Stimulated activated CD4-positive, alpha-beta T cell treated with anti-CD3 and anti-CD28 coated beads, Interleukin-4, amount 100 ng/mL, for 48 hours (primary cell): Measurements from ENCODE around the gene POM121L2.
A peak's percentile ranks its signal among the peaks of the same experiment; 100 is the strongest.
"Not testable (repeated sequence)": the region's sequence is repeated elsewhere in the genome, so short reads cannot be mapped to it uniquely, and the experiment has no call there.

Source experiments
- DNase-seq, 2 donors: peaks; one replicate each; pipeline ENCODE4 v3.0.0-alpha.2; 2020; ENCODE audit warnings: low read depth in 2 of 2

POM121L2 gene

DNA sequence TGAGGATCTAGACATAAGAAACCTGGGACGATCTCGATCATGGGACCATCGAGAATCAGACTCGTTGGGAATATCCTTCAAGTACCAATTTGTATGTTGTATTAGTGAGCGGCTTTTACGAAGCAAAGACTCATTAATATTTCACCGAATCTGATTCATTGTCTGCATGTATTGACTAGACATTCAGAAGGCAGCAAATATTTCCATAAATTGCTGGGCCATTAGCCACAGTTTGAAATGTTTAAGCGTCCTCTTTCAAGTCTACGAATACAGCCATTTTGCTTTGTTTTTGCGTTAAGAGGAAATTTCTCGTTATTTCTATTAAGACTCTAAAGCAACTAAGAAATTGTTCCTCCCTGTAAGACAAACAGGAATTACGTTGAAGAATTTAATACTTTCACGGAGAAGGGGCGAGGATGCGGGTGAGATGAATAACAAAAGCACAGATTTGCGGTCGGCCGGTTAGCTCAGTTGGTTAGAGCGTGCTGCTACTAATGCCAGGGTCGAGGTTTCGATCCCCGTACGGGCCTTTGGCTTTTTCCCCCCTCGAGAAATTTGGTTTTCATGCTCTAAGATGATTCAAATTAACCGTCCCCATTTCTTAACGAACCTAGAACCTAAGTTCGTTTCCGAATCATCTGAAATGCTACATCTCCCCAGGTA, 18.5 kb downstream of the POM121L2 start:
- DNase-seq, result no peak

DNA sequence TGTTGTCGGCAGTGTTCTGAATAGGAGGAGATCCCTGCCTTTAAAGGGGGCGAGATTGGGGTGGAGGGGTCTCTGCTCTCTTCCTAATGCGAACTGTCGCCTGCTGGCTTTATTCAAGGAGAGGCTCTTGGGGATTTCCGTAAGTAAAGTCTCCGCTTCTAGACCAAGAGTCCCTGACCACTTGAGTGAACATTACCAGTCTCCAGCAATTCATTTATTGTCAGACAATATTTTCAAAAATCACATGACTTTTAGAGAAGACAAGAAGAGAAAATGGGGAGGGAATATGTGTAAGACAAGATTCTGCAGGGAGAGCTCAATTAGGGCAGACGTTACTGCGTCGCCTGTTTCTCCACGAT, 21.2 kb downstream of the POM121L2 start:
- no peak for DNase-seq

GRCh38 chr6:27290065-27290849, 21.8 kb downstream of the POM121L2 start:
- no peak for DNase-seq

GRCh38 chr6:27288136-27289044, 23.7 kb downstream of the POM121L2 start:
- DNase-seq, result no peak

DNA sequence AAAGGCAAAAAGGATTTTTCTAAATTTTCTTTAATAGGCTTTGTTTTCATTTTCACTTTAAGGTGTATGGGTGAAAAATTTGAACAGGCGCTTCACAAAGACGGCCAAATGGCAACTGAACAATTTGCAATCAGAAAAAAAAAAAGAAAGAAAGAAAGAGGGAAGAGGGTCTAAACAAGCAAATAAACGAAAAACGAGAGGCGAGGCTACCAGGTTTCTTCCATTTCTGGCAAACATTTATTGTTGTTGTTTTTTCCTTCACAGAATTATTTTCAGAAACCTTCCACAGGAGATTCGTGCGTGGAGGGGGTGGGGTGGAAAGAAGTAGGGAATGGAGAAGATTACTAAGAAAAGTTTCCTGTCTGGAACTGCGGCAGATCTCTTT, 24.3 kb downstream of the POM121L2 start:
- no peak for DNase-seq

GRCh38 chr6:27286141-27286540, 25.9 kb downstream of the POM121L2 start:
- no peak for DNase-seq

- DNase-seq, result no peak
These were observed 28.8 kb downstream of the POM121L2 start for GRCh38 chr6:27283279-27283678.

DNA sequence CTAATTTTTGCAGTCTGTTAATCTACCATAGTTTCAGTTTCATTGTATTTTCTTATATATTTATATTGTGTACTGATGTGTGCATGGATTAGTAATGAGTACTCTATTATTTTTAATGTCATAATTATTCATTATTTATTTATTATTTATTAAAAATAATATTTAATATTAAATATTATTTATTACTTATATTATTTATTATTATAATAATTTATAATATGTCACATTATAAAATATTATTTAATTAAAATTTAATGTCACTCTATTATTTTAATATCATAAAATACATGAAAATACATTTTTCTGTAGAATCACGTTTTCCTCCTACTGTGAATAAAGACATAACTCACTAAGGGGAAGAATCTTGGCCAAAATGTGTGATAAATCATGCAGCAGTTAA, 30.5 kb downstream of the POM121L2 start:
- DNase-seq, result no peak

DNA sequence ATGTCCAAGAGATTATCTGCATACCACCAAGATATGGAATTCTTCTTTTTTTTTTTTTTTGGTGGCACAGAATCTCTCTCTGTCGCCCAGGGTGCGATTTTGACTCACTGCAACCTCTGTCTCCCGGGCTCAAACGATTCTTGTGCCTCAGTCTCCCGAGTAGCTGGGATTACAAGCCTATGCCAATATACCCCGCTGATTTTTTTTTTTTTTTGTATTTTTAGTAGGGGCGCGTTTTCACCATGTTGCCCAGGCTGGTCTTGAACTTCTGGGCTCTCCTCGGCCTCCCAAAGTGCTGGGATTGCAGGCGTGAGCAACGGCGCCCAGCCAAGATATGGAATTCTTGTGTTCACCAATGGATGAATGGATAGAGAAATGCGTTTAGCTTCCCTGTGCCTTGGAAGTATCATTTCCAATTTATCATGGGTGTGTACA, 31.0 kb downstream of the POM121L2 start:
- no peak for DNase-seq

DNA sequence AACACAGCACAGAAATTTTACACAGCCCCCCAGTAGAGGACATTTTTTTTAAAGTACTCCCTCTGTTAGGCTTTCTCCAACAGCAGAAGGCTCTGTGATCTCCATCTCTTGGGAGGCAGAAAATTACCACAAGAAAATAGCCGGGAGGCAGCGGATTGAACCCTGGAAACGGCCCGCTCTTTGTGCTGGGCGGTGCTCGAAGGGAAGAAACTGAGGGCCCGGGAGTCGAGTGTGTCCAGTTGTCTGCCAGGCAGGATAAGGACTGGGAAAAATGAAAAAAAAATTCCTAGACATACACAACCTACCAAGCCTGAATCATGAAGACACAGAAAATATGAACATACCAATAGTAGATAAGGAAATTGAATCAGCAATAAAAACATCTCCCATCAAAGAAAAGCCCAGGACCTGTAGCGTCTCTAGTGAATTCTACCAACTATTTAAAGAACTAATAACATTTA, 31.5 kb downstream of the POM121L2 start:
- DNase-seq, result no peak

DNA sequence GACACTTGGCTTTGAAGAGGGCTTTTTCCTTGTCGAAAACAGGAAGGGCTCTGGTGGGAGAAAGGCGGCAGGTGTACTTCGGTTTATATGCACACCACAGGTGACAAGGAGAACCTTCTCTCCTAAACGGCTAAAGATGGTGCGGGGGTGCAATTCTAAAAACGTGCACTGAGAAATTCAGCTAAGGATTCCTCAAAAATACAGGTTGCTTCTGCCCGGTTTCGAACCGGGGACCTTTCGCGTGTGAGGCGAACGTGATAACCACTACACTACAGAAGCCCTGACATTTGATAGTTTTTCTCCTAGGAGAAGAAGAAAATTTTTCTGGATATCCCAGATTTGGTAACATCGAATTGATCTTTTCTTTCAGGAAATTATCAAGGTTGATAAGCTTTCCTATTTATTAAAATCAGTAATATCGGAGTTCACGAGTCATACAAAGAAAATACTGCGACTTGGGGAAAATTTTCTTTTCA, 32.0 kb downstream of the POM121L2 start:
- DNase-seq, result peak in 1 of 2 donors; percentile 29

GRCh38 chr6:27279513-27280063, 32.5 kb downstream of the POM121L2 start:
- no peak for DNase-seq

DNA sequence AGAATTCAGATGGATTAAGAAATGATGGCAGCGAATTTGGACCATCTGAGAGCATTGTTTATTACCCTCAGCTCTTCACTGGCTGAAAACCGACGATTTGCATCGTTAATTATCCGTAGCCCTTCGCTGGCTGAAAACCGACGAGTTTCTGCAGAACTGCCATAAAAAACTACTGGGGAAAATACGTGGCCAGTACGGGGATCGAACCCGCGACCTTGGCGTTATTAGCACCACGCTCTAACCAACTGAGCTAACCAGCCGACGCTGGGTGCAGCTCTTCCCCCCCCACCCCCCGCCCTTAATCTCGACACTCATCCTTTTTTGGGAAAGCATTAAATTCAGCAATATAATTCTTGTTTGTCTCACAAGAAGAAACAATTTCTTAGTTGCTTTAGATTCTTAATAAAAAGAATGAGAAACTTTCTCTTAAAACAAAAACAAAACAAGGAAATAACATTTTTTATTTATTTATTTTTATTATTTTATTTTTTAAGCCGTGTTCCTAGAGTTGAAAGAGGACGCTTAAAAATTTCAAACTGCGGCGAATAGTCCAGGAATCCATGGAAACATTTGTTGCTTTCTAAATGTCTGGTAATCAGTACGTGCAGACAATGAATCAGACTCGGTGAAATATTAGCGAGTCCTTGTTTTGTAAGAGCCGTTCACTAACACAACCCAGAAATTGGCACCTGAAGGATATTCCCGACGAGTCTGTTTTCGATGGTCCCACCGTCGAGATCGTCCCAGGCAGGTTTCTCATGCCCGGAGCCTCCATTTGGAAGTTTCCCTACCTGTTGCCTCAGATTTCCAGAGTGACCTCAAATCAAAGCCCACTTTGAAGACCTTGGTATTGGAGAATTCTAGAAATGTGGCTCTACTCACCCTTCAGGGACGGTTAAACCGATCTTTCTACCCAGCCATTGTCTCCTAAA, 36.8 kb downstream of the POM121L2 start:
- peak in 1 of 2 donors; percentile 29 for DNase-seq

DNA sequence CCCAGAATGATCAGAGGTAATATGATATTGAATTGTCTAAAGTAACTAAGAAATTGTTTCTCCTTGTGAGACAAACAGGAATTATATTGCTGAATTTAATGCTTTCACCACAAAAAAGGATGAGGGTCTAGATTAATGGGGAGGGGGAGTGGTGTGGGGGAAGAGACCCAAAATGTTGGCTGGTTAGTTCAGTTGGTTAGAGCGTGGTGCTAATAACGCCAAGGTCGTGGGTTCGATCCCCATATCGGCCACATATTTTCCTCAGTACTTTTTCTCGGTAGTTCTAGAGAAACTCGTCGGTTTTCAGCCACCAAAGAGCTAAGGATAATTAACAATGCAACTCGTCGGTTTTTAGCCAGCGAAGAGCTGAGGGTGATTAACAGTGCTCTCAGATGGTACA, 38.3 kb downstream of the POM121L2 start:
- no peak for DNase-seq

GRCh38 chr6:27268803-27269202, 43.3 kb downstream of the POM121L2 start:
- DNase-seq, result no peak

DNA sequence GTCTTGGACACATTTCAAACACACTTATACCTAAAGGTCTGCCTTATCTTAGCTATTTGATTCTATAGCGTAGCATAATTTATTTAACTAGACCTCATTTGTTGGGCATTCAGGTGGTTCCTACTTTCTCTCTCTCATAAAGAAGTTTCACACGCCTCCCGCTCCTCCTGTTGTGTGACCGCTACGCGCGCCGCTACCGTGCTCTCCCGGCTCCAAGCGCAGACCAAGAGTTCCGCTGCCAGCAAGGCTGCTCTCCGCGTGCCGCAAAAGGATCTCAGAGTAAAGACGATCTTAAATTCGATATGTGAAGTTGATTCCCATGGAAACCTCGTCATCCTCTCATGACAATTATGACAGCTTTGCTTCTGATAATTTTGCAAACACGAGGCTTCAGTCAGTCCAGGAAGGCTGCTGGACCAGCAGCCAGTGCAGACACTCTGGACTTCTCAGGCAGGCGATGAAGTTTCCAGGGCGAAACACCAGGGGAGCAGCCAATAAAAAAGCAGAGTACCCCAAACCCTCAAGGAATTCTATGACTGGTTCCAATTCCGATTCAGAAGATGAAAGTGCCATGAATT, 44.1 kb downstream of the POM121L2 start:
- no peak for DNase-seq

GRCh38 chr6:27267003-27267402, 45.1 kb downstream of the POM121L2 start:
- DNase-seq, result not testable (repeated sequence)

DNA sequence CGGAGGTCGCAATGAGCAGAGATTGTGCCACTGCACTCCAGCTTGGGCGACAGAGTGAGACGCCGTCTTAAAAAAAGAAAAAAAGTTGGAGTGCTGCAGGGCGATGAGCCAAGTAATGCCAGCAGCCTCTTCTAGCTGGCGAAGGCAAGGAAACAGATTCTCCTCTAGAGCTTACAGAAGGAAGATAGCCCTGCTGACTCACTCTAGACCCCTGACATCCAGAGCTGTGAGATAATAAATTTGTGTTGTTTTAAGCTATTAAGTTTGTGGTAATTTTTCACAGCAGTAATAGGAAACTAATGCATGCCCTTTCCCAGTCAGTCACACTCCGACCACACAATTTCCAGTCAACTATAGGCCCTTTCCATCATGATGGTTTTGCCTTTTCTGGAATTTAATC, 48.2 kb downstream of the POM121L2 start:
- no peak for DNase-seq

DNA sequence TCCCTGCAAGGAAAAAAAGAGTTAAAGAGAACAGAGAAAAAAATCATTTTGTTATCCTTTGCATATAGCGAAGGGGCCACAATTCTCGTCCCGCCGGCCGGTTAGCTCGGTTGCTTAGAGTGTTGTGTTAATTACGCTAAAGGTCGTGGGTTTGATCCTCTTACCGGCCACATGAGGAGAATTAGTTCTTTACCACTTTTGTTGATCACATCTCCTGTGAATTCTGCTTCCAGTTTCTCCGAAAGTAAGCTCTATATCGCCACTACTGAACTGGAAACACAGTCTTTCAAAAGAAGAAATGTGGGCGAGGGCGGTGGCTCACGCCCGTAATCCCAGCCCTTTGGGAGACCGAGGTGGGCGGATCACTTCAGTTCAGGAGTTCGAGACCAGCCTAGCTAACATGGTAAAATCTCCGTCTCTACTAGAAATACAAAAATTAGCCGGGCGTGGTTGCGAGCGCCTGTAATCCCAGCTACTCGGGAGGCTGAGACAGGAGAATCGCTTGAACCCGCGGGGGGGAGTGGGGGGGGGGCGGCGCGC, 51.2 kb downstream of the POM121L2 start:
- DNase-seq, result no peak

GRCh38 chr6:27260369-27260768, 51.7 kb downstream of the POM121L2 start:
- DNase-seq, result no peak
